GM20431 (cell line): Measurements from ENCODE around the gene SFXN5.
"Not testable (repeated sequence)": the region's sequence is repeated elsewhere in the genome, so short reads cannot be mapped to it uniquely, and the experiment has no call there.

ENCODE experiments used
- in situ Hi-C: fragments of 300-500 bp; cut with MseI, MboI; formaldehyde crosslinking; loops from one replicate; pipeline ENCODE4 v1.15.0; 2020; ENCODE audit warnings: low sequenced_read_pairs; ENCODE audit not compliant: unreplicated experiment

Gene SFXN5

GRCh38 chr2:73080321-73081131 lies 9.0 kb upstream of the SFXN5 start:
- in situ Hi-C loops, result no loop called here

GRCh38 chr2:73079636-73080035 lies 8.1 kb upstream of the SFXN5 start:
- in situ Hi-C loops, result no loop called here

- in situ Hi-C loops, result no loop called here
Measured at GRCh38 chr2:73078457-73079411, 7.2 kb upstream of the SFXN5 start.

DNA sequence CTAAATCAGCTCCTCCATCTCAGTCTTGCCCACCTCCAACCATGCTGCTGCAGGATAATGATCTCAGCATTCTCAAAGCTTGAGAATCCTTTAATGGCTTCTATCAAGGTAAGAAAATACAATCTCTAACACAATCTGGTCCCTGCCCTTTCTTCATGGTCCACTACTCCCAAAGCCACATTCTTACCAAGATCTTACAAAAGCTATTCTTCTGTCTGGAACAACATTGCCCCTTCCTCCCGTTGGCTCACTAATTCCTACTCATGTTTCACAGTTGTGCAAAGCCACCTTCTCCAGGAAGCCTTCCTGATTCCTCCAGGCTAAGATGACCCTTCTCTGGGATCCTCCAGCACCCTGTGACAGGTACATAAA lies 5.9 kb upstream of the SFXN5 start:
- in situ Hi-C loops, result no loop called here

DNA sequence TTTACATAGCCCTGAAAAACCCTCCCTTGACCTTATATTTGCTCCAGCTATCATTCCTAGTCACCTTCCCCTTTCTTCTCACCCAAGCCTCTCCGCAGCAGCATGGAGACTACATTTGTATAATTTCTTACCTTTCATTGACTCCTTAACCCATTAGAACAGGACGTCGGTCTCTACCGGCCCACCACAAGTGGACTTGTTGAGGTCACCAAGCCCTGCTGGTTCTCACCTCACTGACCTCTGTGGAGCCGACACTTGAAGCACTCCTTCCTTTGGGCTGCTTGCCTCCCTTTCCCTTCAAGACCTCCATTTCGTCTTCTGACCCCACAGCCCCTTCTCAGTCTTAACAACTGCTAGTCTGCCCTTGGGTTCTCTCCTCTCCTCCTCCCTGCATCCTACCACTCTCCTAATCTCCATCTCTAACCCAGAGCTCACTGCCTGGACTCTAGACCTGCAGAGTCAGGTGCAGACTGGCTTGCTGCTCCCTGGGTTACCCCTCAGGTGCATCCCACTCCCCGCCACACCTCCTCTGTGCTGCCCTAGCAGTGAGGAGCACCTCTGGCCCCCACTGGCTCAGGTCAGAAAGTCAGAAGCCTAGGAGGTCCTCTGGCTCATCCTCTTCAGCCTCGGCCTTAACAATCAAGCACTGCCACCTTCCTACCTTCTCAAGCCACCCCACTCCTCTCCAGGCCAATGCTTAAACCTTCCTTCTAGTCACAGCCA lies 5.3 kb upstream of the SFXN5 start:
- in situ Hi-C loops, result no loop called here

GRCh38 chr2:73075477-73076373 lies 4.2 kb upstream of the SFXN5 start:
- in situ Hi-C loops, result no loop called here

- in situ Hi-C loops, result no loop called here
Measured at GRCh38 chr2:73074110-73075069, 2.9 kb upstream of the SFXN5 start.

GRCh38 chr2:73072416-73072815 lies 904 bp upstream of the SFXN5 start:
- in situ Hi-C loops, result no loop called here

- in situ Hi-C loops, result no loop called here
Measured at GRCh38 chr2:73072129-73072395, 550 bp upstream of the SFXN5 start.

DNA sequence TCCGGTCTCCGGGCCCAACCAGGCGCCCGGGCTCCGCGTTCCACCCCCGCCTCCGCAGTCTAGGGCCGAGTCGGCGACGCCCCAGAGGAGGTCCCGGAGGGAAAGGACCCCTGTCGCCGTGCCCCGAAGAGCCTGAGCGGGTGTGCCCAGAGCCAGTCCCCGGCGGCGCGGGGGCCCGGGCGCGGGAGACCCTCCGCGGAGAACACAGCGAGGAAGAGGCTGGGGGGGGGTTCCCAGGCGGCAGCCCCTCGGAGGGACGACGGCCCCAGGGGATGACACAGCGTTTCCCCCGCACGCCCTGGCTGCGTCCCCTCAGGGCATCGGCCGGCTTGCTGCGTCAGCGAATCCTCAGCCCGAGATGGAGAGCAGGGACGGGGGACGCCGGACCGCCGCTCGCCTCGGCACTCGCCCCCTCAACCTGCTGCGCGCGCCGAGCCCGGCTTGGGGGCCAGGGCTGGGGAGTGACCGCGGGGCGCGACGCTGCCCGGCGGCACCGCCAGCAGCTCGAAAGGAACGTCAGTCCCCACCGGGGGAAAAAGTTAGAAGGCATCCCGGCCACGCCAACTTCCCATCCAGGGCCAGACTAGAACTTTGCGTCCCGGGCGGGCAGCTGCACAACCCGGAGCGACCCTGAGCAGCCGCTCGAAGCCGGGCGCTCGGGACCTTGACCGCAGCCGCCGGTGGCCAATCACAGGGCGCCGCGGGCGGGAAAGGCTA lies 711 bp downstream of the SFXN5 start:
- in situ Hi-C loops, result no loop called here

DNA sequence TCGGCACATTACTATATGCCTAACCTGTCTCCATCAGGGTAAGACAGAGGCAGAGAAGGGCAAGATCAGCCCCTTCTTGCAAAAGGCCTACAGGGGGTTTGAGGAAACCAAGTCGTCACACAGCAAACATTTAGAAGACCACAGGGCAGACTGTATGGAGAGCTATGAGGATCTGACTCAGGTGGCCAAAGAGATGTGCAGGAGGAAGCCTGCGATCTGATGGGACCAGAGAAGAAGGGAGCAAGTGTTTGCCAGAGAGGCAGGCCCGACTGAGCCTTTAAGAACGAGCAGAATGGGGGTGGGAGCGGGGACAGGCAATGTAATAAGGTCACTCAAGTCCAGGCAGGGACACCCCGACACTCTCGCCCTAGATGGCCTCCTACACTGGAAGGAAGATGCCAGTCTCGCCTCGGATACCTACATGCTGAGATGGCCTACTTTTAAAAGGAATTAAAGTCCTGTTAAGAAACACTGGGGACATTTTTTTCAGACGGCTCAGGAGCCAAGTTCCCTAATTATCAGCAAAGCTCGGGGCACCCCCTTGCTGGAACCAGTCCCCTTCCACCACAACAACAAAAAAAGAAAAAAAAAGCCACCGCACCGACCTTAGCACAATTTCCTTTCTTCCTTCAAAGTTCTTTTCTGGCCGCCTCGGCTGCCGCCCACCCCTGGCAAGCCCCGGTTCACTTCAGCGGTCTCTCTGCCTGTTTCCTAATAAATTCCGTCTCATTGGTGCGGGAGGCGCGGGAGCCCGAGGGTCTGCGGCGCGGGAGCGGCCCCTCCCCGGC lies 1.5 kb downstream of the SFXN5 start:
- in situ Hi-C loops, result no loop called here

GRCh38 chr2:73069041-73069854 lies 2.3 kb downstream of the SFXN5 start:
- in situ Hi-C loops, result no loop called here

GRCh38 chr2:73068147-73068546 lies 3.4 kb downstream of the SFXN5 start:
- in situ Hi-C loops, result no loop called here

DNA sequence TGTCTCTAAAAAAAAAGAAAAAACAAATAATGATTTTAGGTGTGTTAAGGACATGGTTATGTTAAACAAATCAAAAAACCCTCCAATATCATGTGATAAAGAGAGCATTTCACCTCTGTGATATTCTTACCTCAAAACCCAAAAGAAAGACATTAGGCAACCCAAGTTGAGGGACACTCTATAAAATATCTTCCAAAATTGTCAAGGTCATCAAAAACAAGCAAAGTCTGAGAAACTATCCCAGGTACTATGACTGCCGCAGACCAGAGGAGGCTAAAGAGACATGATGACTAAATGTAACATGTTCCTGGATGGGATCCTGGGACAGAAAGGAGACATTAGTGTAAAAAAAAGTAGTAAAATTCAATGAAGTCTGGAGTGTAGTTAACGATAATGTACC lies 4.5 kb downstream of the SFXN5 start:
- in situ Hi-C loops, result no loop called here

DNA sequence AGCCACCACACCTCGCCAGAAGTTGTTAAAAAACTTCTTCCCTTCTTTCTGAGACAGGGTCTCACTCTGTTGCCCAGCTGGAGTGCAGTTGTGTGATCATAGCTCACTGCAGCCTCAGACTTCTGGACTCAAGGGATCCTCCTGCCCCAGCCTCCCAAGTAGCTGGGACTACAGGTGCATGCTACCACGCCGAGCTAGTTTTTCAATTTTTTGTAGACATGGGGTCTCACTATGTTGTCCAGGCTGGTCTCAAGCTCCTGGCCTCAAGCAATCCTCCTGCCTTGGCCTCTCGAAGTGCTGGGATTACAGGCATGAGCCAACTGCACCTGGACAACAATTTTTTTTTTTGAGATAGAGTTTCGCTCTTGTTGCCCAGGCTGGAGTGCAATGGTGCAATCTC lies 6.4 kb downstream of the SFXN5 start:
- in situ Hi-C loops, result not testable (repeated sequence)
